A673 (cell line): ENCODE measurements around the gene BLOC1S6. TPM values are rescaled to one million over a fixed set of nuclear protein-coding genes. Genes with fewer than 3 reads are reported as not detected.

Experiments
- BruUV-seq: library from RNA; stranded (reverse); fragments of 400-500 nt; replicated peaks from 2 replicates; lab custom pipeline; 2021; lab: Mats Ljungman, UMichigan
- CTCF ChIA-PET: fragments of 300-600 bp; sonication (Branson Sonifier 250); formaldehyde crosslinking; loops from one replicate; lab custom pipeline; 2022; ENCODE audit warnings: antibody characterized with exemption; lab: Charles Lee
- POLR2A ChIA-PET: fragments of 300-600 bp; sonication (Branson Sonifier 250); formaldehyde crosslinking; loops from one replicate; lab custom pipeline; 2022; ENCODE audit warnings: antibody characterized with exemption; ENCODE audit not compliant: low non-redundant PET; lab: Charles Lee
- DNase-seq: peaks from one replicate; pipeline ENCODE4 v3.0.0-alpha.2; 2015; ENCODE audit warnings: low spot score
- H3K27ac ChIP-seq: fragments of 200-600 bp; sonication (generic); 2 replicates; pipeline ENCODE4 v1.5.1; 2016; ENCODE audit warnings: mixed run types, low read depth, mild to moderate bottlenecking, mixed read lengths, antibody characterized with exemption, low read length; ENCODE audit not compliant: poor library complexity, severe bottlenecking
- H3K27me3 ChIP-seq: fragments of 200-600 bp; sonication (generic); replicated peaks from 2 replicates; pipeline ENCODE4 v1.6.1; 2017; ENCODE audit warnings: mixed run types, low read depth, mild to moderate bottlenecking, mixed read lengths, antibody characterized with exemption, low read length; ENCODE audit not compliant: insufficient read depth, poor library complexity
- H3K36me3 ChIP-seq: fragments of 200-600 bp; sonication (generic); 2 replicates; pipeline ENCODE4 v1.6.1; 2016; ENCODE audit warnings: mixed run types, mild to moderate bottlenecking, mixed read lengths, antibody characterized with exemption, low read length; ENCODE audit not compliant: insufficient read depth, poor library complexity, severe bottlenecking
- H3K4me1 ChIP-seq: fragments of 200-600 bp; sonication (generic); 2 replicates; pipeline ENCODE4 v1.6.1; 2017; ENCODE audit warnings: mixed run types, mild to moderate bottlenecking, mixed read lengths, antibody characterized with exemption, low read length; ENCODE audit not compliant: insufficient read depth, poor library complexity, severe bottlenecking
- H3K4me3 ChIP-seq: fragments of 200-600 bp; sonication (generic); 2 replicates; pipeline ENCODE4 v1.5.1; 2016; ENCODE audit warnings: low read depth, mixed run types, mild to moderate bottlenecking, mixed read lengths, low read length; ENCODE audit not compliant: poor library complexity, severe bottlenecking
- H3K9me3 ChIP-seq: fragments of 200-600 bp; sonication (generic); 2 replicates; pipeline ENCODE4 v1.6.1; 2016; ENCODE audit warnings: mixed run types, low read depth, mild to moderate bottlenecking, mixed read lengths, antibody characterized with exemption, low read length; ENCODE audit not compliant: poor library complexity, severe bottlenecking
- CTCF ChIP-seq: fragments of 300-800, 200-600 bp; sonication (generic); conservative IDR thresholded peaks from 2 replicates; pipeline ENCODE4 v1.5.1; 2017; ENCODE audit warnings: low read depth, mild to moderate bottlenecking, antibody characterized with exemption, low read length, moderate library complexity, mixed read lengths
- EZH2 ChIP-seq: fragments of 200-600 bp; sonication (generic); IDR thresholded peaks from 2 replicates; pipeline ENCODE4 v1.6.1; 2017; ENCODE audit warnings: borderline replicate concordance, low read depth, mild to moderate bottlenecking, mixed read lengths, antibody characterized with exemption, low read length; ENCODE audit not compliant: poor library complexity, severe bottlenecking
- intact Hi-C: fragments of 100-400 bp; cut with micrococcal nuclease; formaldehyde crosslinking; loops from one replicate; pipeline ENCODE4 v1.10.0; 2022; ENCODE audit not compliant: unreplicated experiment
- total RNA-seq: library from RNA; stranded (reverse); gene quantifications from 2 replicates; pipeline ENCODE4 v1.2.3, GENCODE V29; 2021

BLOC1S6 gene
- total RNA-seq, 1 experiment from 2014 or later = 55.6 TPM

- Histone ChIP-seq H3K27me3 (no peaks in the 10 kb centered on the region), H3K4me3 (no peak overlapping the region), H3K27ac (no peak overlapping the region), H3K4me1 (no peaks in the 10 kb centered on the region), H3K9me3 (no peaks in the 10 kb centered on the region), H3K36me3 (no peaks in the 10 kb centered on the region)
- ChIA-PET CTCF (no interaction called here), POLR2A (no interaction called here)
- DNase-seq = no peak
- intact Hi-C loops = no loop called here
- BruUV-seq = no TSS peak
- TF ChIP-seq CTCF (no peak), EZH2 (no peak)
These were observed 44.1 kb upstream of the BLOC1S6 start for GRCh38 chr15:45543051-45543450.

GRCh38 chr15:45544266-45545023 is 42.7 kb upstream of the BLOC1S6 start:
- Histone ChIP-seq H3K9me3 (no peaks in the 10 kb centered on the region), H3K36me3 (no peaks in the 10 kb centered on the region), H3K27me3 (no peaks in the 10 kb centered on the region), H3K27ac (no peak overlapping the region), H3K4me3 (no peak overlapping the region), H3K4me1 (no peaks in the 10 kb centered on the region)
- ChIA-PET CTCF (no interaction called here), POLR2A (no interaction called here)
- BruUV-seq = no TSS peak
- TF ChIP-seq CTCF (no peak), EZH2 (no peak)
- DNase-seq = no peak
- intact Hi-C loops = no loop called here

- CTCF ChIA-PET = no interaction called here
These were observed 40.4 kb upstream of the BLOC1S6 start for GRCh38 chr15:45546789-45547188.

More at GRCh38 chr15:45546789-45547188, 40.4 kb upstream of the BLOC1S6 start:
- no TSS peak for BruUV-seq
- intact Hi-C loops = no loop called here
- Histone ChIP-seq H3K4me1 (no peaks in the 10 kb centered on the region), H3K4me3 (no peak overlapping the region), H3K9me3 (no peaks in the 10 kb centered on the region), H3K36me3 (no peaks in the 10 kb centered on the region), H3K27ac (no peak overlapping the region), H3K27me3 (no peaks in the 10 kb centered on the region)
- POLR2A ChIA-PET = no interaction called here
- TF ChIP-seq EZH2 = no peak
- no peak for TF ChIP-seq CTCF
- DNase-seq = no peak
